K562 (cell line): ENCODE data around the gene C20orf96. TPM values are rescaled to one million over a fixed set of nuclear protein-coding genes. Genes with fewer than 3 reads are reported as not detected.

Experiments used
- BCOR ChIP-seq: fragments of 450-650 bp; IDR thresholded peaks from 2 replicates; pipeline ENCODE4 v1.6.1; 2016
- CHD2 ChIP-seq: IDR thresholded peaks from 2 replicates; pipeline ENCODE4 v1.6.1; 2011; ENCODE audit warnings: low read depth, low read length
- EP400 ChIP-seq: fragments of 450-650 bp; IDR thresholded peaks from 2 replicates; pipeline ENCODE4 v1.6.1; 2017; ENCODE audit warnings: antibody characterized with exemption, mild to moderate bottlenecking, moderate library complexity
- FOXJ2 ChIP-seq: fragments of 200-800 bp; sonication (Bioruptor generic); IDR thresholded peaks from 2 replicates; pipeline ENCODE4 v1.6.1; 2016; ENCODE audit warnings: missing genetic modification characterization, missing compliant biosample characterization
- KAT2B ChIP-seq: IDR thresholded peaks from one replicate; pipeline ENCODE4 v1.6.1; 2012; ENCODE audit warnings: low read depth, mild to moderate bottlenecking, control low read depth, inconsistent platforms, low read length, moderate library complexity
- KDM5B ChIP-seq: fragments of 200-600 bp; sonication (generic); IDR thresholded peaks from 2 replicates; pipeline ENCODE4 v1.6.1; 2012; ENCODE audit warnings: low read depth, mild to moderate bottlenecking, moderate library complexity, low read length, control low read depth, inconsistent platforms; ENCODE audit not compliant: insufficient replicate concordance
- KHSRP ChIP-seq: fragments of 450-650 bp; IDR thresholded peaks from 2 replicates; pipeline ENCODE4 v1.6.1; 2017
- PPARD ChIP-seq: fragments of 250-450 bp; sonication (Bioruptor Pico); IDR thresholded peaks from 2 replicates; pipeline ENCODE4 v1.8.0; 2022; ENCODE audit warnings: inconsistent platforms, mild to moderate bottlenecking, moderate library complexity
- SIN3B ChIP-seq: fragments of 450-650 bp; IDR thresholded peaks from 2 replicates; pipeline ENCODE4 v1.6.1; 2017; ENCODE audit warnings: low read depth, mild to moderate bottlenecking, moderate library complexity
- ZFX ChIP-seq: sonication (generic); formaldehyde crosslinking; IDR thresholded peaks from 2 replicates; pipeline ENCODE4 v1.8.0; 2022; ENCODE audit warnings: mild to moderate bottlenecking, missing genetic modification reagents, moderate library complexity
- ZNF561 ChIP-seq: fragments of 450-650 bp; formaldehyde crosslinking; conservative IDR thresholded peaks from 2 replicates; pipeline ENCODE4 v1.4.0; 2020; ENCODE audit warnings: mild to moderate bottlenecking, moderate library complexity
- ZNF766 ChIP-seq: fragments of 200-800 bp; sonication (Bioruptor generic); conservative IDR thresholded peaks from 2 replicates; pipeline ENCODE4 v1.6.1; 2016; ENCODE audit warnings: missing genetic modification characterization, missing compliant biosample characterization
- polyA plus RNA-seq, 8 experiments: library from polyadenylated mRNA; depleted of rRNA in 4 of 8; stranded (reverse) in 5 of 8; unstranded in 3 of 8; fragments of >200 nt; fragmentation: Nextera tagmentation in 2 of 8; fragmentation: Illumina TruSeq in 1 of 8; extraction: Ambion mirVana in 2 of 8; extraction: Trizol in 1 of 8; gene quantifications; 2 replicates each; pipeline versions ENCODE4 v1.2.1 to v1.2.3, GENCODE V29; 2011 to 2014; ENCODE audit warnings: inconsistent platforms in 1 of 8, missing spikeins in 1 of 8
- total RNA-seq, 7 experiments: library from RNA; depleted of rRNA in 6 of 7; stranded (reverse); fragments of >200 nt in 6 of 7; fragmentation: Illumina TruSeq in 2 of 7; extraction: Trizol in 2 of 7; gene quantifications; 2 replicates each; pipeline versions ENCODE4 v1.2.1 to v1.2.3, GENCODE V29; 2011 to 2021; ENCODE audit warnings: low replicate concordance in 1 of 7
- TF ChIP-seq, protein P1 (sequence below): fragments of 450-650 bp; IDR thresholded peaks from 2 replicates; pipeline ENCODE4 v1.6.1; 2017; ENCODE audit warnings: mild to moderate bottlenecking, moderate library complexity
- TF ChIP-seq, protein P2 (sequence below), 2 experiments: fragments of 450-650 bp in 1 of 2; sonication (generic) in 1 of 2; formaldehyde crosslinking in 1 of 2; IDR thresholded peaks; 2 replicates each; pipeline versions ENCODE4 v1.7.1 to v1.9.0; 2016 to 2022; ENCODE audit warnings: inconsistent platforms in 1 of 2, mild to moderate bottlenecking in 1 of 2, missing genetic modification reagents in 1 of 2
- TF ChIP-seq, protein P3 (sequence below): fragments of 250-450 bp; sonication (Bioruptor Pico); IDR thresholded peaks from 2 replicates; pipeline ENCODE4 v1.5.1; 2021; ENCODE audit warnings: mild to moderate bottlenecking

The C20orf96 gene
- total and polyA plus RNA-seq, 9 of the 15 experiments (the other 6 are each of a cell fraction or from before 2014, with no cell fraction given): 1.7 to 11.7 (median 4.2) TPM

DNA sequence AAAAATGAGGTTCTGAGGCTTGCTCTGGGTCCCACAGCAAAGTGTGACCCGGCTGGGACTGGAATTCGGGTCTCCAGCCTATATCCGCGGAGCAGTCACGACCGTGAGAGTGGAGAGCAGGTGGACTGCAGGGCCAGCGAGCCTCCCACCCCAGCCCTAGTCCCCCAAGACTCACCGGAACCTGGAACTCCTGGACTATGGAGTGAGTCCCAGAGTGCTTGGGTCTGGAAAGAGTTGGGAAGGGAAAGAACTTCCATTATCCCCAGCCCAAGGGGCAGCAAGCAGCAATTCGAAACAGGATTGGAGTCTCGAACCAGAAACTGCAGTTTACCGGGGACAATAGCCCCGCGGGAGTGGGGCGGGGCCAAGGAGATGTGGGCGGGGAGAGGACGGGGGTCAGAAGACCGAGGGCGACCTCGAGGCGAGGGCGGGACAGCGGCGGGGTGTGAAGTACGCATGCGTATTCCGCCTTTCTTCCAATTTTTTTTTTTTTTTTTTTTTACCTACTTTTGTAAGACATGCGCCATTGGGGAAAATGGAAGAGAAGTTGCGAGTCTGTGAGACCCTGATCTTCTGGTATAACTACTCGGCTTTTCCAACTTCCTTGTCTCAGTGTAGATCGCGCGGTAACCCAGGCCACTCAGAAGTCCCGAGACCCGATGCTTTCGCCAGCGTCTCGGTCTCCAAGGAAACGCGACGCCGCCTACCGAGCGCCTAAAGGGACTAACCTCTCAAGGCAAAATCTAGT, at the start of gene C20orf96 (continued):
- TF ChIP-seq, protein P1, sequence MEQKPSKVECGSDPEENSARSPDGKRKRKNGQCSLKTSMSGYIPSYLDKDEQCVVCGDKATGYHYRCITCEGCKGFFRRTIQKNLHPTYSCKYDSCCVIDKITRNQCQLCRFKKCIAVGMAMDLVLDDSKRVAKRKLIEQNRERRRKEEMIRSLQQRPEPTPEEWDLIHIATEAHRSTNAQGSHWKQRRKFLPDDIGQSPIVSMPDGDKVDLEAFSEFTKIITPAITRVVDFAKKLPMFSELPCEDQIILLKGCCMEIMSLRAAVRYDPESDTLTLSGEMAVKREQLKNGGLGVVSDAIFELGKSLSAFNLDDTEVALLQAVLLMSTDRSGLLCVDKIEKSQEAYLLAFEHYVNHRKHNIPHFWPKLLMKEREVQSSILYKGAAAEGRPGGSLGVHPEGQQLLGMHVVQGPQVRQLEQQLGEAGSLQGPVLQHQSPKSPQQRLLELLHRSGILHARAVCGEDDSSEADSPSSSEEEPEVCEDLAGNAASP: no peak
- peak; percentile 65 for TF ChIP-seq ZFX (CRISPR knock-in tag)
- 0 out of 2 replicates have a peak, but pooled peaks have one; percentile 4 for TF ChIP-seq ZNF766 (CRISPR knock-in tag)
- no peak for TF ChIP-seq ZNF561
- no peak for TF ChIP-seq SIN3B
- no peak for TF ChIP-seq PPARD (CRISPR knock-in tag)
- TF ChIP-seq KDM5B: peak; percentile 57
- no peak for TF ChIP-seq KHSRP
- TF ChIP-seq, protein P2, sequence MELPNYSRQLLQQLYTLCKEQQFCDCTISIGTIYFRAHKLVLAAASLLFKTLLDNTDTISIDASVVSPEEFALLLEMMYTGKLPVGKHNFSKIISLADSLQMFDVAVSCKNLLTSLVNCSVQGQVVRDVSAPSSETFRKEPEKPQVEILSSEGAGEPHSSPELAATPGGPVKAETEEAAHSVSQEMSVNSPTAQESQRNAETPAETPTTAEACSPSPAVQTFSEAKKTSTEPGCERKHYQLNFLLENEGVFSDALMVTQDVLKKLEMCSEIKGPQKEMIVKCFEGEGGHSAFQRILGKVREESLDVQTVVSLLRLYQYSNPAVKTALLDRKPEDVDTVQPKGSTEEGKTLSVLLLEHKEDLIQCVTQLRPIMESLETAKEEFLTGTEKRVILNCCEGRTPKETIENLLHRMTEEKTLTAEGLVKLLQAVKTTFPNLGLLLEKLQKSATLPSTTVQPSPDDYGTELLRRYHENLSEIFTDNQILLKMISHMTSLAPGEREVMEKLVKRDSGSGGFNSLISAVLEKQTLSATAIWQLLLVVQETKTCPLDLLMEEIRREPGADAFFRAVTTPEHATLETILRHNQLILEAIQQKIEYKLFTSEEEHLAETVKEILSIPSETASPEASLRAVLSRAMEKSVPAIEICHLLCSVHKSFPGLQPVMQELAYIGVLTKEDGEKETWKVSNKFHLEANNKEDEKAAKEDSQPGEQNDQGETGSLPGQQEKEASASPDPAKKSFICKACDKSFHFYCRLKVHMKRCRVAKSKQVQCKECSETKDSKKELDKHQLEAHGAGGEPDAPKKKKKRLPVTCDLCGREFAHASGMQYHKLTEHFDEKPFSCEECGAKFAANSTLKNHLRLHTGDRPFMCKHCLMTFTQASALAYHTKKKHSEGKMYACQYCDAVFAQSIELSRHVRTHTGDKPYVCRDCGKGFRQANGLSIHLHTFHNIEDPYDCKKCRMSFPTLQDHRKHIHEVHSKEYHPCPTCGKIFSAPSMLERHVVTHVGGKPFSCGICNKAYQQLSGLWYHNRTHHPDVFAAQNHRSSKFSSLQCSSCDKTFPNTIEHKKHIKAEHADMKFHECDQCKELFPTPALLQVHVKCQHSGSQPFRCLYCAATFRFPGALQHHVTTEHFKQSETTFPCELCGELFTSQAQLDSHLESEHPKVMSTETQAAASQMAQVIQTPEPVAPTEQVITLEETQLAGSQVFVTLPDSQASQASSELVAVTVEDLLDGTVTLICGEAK (IDR thresholded peaks at IDR 0.05): no peak
- TF ChIP-seq, protein P2 (CRISPR knock-in tag; IDR thresholded peaks at IDR 0.05): no peak
- TF ChIP-seq FOXJ2 (tag): no peak
- TF ChIP-seq EP400: peak; percentile 45; the same call in 1 of the 2 replicates
- TF ChIP-seq, protein P3, sequence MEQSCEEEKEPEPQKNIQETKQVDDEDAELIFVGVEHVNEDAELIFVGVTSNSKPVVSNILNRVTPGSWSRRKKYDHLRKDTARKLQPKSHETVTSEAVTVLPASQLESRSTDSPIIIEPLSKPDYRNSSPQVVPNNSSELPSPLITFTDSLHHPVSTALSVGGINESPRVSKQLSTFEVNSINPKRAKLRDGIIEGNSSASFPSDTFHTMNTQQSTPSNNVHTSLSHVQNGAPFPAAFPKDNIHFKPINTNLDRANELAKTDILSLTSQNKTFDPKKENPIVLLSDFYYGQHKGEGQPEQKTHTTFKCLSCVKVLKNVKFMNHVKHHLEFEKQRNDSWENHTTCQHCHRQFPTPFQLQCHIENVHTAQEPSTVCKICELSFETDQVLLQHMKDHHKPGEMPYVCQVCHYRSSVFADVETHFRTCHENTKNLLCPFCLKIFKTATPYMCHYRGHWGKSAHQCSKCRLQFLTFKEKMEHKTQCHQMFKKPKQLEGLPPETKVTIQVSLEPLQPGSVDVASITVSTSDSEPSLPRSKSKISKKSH (CRISPR knock-in tag): no peak
- TF ChIP-seq KAT2B: no peak
- TF ChIP-seq BCOR: no peak
- TF ChIP-seq CHD2: peak; percentile 86
